Fibroblast of villous mesenchyme (primary cell): ENCODE measurements around the gene ACSM6. TPM values are rescaled to one million over a fixed set of nuclear protein-coding genes. Genes with fewer than 3 reads are reported as not detected.

Source experiments
- DNase-seq: peaks from one replicate; pipeline ENCODE4 v3.0.0-alpha.2; 2010; ENCODE audit warnings: low read depth
- H3K4me3 ChIP-seq: 2 replicates; pipeline ENCODE4 v1.5.1; 2011; ENCODE audit warnings: low read depth, mild to moderate bottlenecking, low read length
- total RNA-seq: library from RNA; depleted of rRNA; stranded (reverse); fragments of >200 nt; gene quantifications from 2 replicates; pipeline ENCODE4 v1.2.3, GENCODE V29; 2012
- TF ChIP-seq, protein P1 (sequence below): IDR thresholded peaks from 2 replicates; pipeline ENCODE4 v1.5.1; 2012; ENCODE audit warnings: low read depth, mild to moderate bottlenecking, low read length; ENCODE audit not compliant: insufficient read depth

Gene ACSM6
- total RNA-seq, 1 donor, result not detected

GRCh38 chr10:95250856-95251255 lies 56.8 kb downstream of the ACSM6 start:
- no peak overlapping the region for H3K4me3 ChIP-seq
- DNase-seq, result no peak
- TF ChIP-seq, protein P1, sequence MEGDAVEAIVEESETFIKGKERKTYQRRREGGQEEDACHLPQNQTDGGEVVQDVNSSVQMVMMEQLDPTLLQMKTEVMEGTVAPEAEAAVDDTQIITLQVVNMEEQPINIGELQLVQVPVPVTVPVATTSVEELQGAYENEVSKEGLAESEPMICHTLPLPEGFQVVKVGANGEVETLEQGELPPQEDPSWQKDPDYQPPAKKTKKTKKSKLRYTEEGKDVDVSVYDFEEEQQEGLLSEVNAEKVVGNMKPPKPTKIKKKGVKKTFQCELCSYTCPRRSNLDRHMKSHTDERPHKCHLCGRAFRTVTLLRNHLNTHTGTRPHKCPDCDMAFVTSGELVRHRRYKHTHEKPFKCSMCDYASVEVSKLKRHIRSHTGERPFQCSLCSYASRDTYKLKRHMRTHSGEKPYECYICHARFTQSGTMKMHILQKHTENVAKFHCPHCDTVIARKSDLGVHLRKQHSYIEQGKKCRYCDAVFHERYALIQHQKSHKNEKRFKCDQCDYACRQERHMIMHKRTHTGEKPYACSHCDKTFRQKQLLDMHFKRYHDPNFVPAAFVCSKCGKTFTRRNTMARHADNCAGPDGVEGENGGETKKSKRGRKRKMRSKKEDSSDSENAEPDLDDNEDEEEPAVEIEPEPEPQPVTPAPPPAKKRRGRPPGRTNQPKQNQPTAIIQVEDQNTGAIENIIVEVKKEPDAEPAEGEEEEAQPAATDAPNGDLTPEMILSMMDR, result no peak

GRCh38 chr10:95253007-95253406 lies 59.0 kb downstream of the ACSM6 start:
- DNase-seq, result no peak
- no peak overlapping the region for H3K4me3 ChIP-seq
- TF ChIP-seq, protein P1, result no peak

- H3K4me3 ChIP-seq, result no peak overlapping the region
- TF ChIP-seq, protein P1, result no peak
- no peak for DNase-seq
Observed at GRCh38 chr10:95253686-95254085, 59.6 kb downstream of the ACSM6 start.

GRCh38 chr10:95254629-95255028 lies 60.6 kb downstream of the ACSM6 start:
- no peak for DNase-seq
- no peak overlapping the region for H3K4me3 ChIP-seq
- TF ChIP-seq, protein P1, result no peak

GRCh38 chr10:95256268-95256667 lies 62.2 kb downstream of the ACSM6 start:
- TF ChIP-seq, protein P1, result no peak
- H3K4me3 ChIP-seq, result no peak overlapping the region
- DNase-seq, result no peak

DNA sequence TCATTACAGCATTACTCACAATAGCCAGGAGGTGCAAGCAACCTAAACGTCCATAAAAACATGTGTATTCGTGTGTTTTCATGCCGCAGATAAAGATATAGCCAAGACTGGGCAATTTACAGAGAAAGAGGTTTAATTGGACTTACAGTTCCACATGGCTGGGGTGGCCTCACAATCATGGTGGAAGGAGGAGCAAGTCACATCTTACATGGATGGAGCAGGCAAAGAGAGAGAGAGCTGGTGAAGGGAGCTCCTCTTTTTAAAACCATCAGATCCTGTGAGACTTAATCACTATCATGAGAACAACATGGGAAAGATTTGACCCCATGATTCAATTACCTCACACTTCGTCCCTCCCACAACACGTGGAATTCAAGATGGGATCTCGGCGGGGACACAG lies 63.8 kb downstream of the ACSM6 start:
- DNase-seq, result no peak
- H3K4me3 ChIP-seq, result no peak overlapping the region
- TF ChIP-seq, protein P1, result no peak

GRCh38 chr10:95260397-95260881 lies 66.4 kb downstream of the ACSM6 start:
- peak; percentile 91 for DNase-seq
- no peak overlapping the region for H3K4me3 ChIP-seq
- TF ChIP-seq, protein P1, result no peak
